ENCODE data around the gene MEIG1. TPM values are rescaled to one million over a fixed set of nuclear protein-coding genes. Genes with fewer than 3 reads are reported as not detected.

MEIG1 gene, protein sequence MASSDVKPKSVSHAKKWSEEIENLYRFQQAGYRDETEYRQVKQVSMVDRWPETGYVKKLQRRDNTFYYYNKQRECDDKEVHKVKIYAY
- total RNA-seq: not detected in 2 replicates

DNA sequence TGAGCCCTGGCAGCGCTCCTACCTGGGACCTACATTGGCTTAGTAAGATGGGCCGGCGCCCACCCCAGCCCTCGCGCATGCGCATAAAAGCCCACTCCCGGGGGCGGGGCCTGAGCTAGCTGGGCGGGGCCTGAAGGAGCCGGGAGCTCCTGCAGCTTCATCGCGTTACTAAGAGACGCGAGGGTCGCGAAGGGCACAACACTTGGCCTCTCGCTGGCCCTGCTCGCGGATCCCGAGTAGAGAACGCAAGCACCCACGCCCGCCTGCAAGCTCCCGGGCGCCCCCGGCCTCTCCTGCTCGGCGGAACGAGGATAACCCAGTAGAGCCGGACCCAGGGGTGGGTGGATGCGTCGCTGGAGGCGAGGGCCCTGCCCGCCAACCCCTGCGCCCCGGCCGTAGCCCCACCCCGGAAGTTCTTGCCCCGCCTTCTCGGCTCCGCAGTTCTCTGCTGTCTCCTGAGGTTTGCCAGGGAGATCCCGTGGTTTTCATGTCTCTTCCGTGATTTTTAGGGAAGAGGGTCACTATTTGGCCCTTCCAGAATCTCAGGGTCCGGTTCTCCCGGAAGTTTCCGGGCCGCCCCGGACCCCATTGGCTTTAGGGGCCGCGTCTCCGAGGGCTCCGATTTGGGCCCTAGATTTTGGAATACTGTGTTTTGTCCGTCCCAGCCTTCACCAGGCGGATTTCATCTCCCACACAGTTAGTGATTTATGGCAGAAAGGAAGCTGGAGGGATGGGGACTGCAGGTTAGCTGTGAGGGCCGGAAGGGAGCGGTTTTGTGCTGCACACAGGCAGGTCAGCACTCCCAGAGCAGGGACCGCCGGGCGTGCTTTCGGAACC, at the start of gene MEIG1:
Gene MEIG1 (plus strand): TSS at position 168 of the 837 bp plus-strand sequence. CDS start 7,081 bp downstream, outside the sequence.

DNA sequence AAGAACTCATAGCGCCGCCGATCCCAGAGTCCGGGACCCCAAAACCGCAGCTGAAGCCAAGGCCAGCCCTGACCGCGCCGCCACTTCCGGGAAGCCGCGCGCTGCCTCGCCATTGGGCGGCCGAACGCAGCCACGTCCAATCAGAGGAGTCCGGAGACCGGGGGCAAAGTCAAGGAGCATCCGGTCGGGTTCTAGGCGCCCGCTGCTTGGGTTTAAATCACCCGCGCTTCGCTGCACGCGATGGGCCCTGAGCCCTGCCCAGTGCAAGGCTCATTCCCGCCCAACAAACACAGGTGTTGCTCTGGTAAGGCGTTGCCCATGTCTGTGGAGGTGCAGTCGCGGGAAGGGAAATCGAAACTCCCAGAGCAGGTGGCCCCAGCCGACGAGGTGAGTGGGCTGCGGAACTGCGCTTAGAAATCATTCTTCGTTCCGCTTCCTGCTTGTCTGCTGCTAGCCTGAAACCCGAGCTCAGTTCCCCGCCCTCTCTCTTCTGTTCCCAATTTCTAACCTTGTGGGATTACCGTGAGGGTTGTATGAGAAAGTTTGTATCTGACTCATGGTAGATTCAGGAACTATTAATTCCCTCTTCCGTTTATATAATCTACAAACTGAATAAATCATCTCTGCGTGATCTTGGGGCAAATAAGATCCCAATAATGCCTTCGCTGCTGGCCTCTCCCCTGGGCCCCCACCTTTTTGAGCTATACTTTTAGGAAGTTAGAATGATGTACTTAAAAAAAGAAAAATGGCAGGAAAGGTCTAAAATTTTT, 5.0 kb upstream of the MEIG1 start, which contains the start of gene DCLRE1C:
Gene DCLRE1C (minus strand): TSS at position 96 of the 770 bp plus-strand sequence. CDS start 86 bp downstream, at position 10.

Other genes with a start within 250 kb of the MEIG1 start
- 2.4 and 27.2 TPM in 2 replicates for gene FAM107B, start 184.5 kb upstream of the MEIG1 start, total RNA-seq
- 0.09 and 4.8 TPM in 2 replicates for gene CDNF, start 121.4 kb upstream of the MEIG1 start, total RNA-seq
- gene HSPA14, start 121.1 kb upstream of the MEIG1 start, total RNA-seq: 8.1 and 10.4 TPM in 2 replicates
- gene MSANTD7, start 121.1 kb upstream of the MEIG1 start, total RNA-seq: 10.7 and 11.1 TPM in 2 replicates
- 3.2 and 6.8 TPM in 2 replicates for gene SUV39H2, start 80.5 kb upstream of the MEIG1 start, total RNA-seq
- gene DCLRE1C, start 5.3 kb upstream of the MEIG1 start, total RNA-seq: 2.9 and 5.5 TPM in 2 replicates
- gene OLAH, start 84.6 kb downstream of the MEIG1 start, total RNA-seq: 0.23 and 2.0 TPM in 2 replicates
- gene ACBD7, start 129.4 kb downstream of the MEIG1 start, total RNA-seq: 0.47 and 2.5 TPM in 2 replicates
- gene RPP38, start 138.0 kb downstream of the MEIG1 start, total RNA-seq: 14.2 and 14.9 TPM in 2 replicates
- gene NMT2, start 209.3 kb downstream of the MEIG1 start, total RNA-seq: 22.5 and 33.9 TPM in 2 replicates